ENCODE results near the gene SCAPER.
"Not testable (repeated sequence)": the region's sequence is repeated elsewhere in the genome, so short reads cannot be mapped to it uniquely, and the experiment has no call there.

SCAPER gene

GRCh38 chr15:76335307-76336253 is 569.6 kb downstream of the SCAPER start:
- DNase-seq: no peak

GRCh38 chr15:76334438-76335306 is 570.5 kb downstream of the SCAPER start:
- no peak for DNase-seq

GRCh38 chr15:76333720-76334437 is 571.3 kb downstream of the SCAPER start:
- DNase-seq: no peak

GRCh38 chr15:76333309-76333708 is 571.8 kb downstream of the SCAPER start:
- DNase-seq: no peak

- no peak for DNase-seq
These were observed 572.3 kb downstream of the SCAPER start for GRCh38 chr15:76332796-76333195.

- no peak for DNase-seq
These were observed 575.0 kb downstream of the SCAPER start for GRCh38 chr15:76330080-76330680.

- no peak for DNase-seq
These were observed 576.2 kb downstream of the SCAPER start for GRCh38 chr15:76328958-76329357.

- DNase-seq: no peak
These were observed 576.9 kb downstream of the SCAPER start for GRCh38 chr15:76328106-76328696.

- no peak for DNase-seq
These were observed 577.7 kb downstream of the SCAPER start for GRCh38 chr15:76327191-76328105.

GRCh38 chr15:76325704-76326103 is 579.4 kb downstream of the SCAPER start:
- no peak for DNase-seq

- no peak for DNase-seq
These were observed 581.1 kb downstream of the SCAPER start for GRCh38 chr15:76324066-76324465.

GRCh38 chr15:76321602-76322001 is 583.5 kb downstream of the SCAPER start:
- DNase-seq: no peak

- no peak for DNase-seq
These were observed 584.0 kb downstream of the SCAPER start for GRCh38 chr15:76321171-76321570.

- DNase-seq: no peak
These were observed 585.1 kb downstream of the SCAPER start for GRCh38 chr15:76320012-76320411.

GRCh38 chr15:76313731-76314130 is 591.4 kb downstream of the SCAPER start:
- no peak for DNase-seq

- DNase-seq: not testable (repeated sequence)
These were observed 592.0 kb downstream of the SCAPER start for GRCh38 chr15:76313175-76313567.

GRCh38 chr15:76312540-76313174 is 592.5 kb downstream of the SCAPER start:
- DNase-seq: no peak

- peak; percentile 98 for DNase-seq
These were observed 593.8 kb downstream of the SCAPER start, which contains the start of gene ETFA for GRCh38 chr15:76311100-76311953. Gene ETFA (minus strand): TSS chr15:76311469. CDS start chr15:76311388, 81 bp downstream.

- peak; percentile 24 for DNase-seq
These were observed 594.6 kb downstream of the SCAPER start for GRCh38 chr15:76310475-76311099.
